ENCODE results near the gene PPP2R3B.
"Not testable (repeated sequence)": the region's sequence is repeated elsewhere in the genome, so short reads cannot be mapped to it uniquely, and the experiment has no call there.

PPP2R3B gene

GRCh38 chrX:420496-421223 lies 34.0 kb upstream of the PPP2R3B start:
- TF ChIP-seq CTCF (IDR thresholded peaks at IDR 0.05; ENCODE audit: control extremely low read depth, extremely low read depth, low read depth, missing control alignments): no peak
- CTCF ChIA-PET: no interaction called here
- POLR2A ChIA-PET: no interaction called here
- DNase-seq (ENCODE audit: extremely low spot score): no peak

GRCh38 chrX:418927-419729 lies 32.4 kb upstream of the PPP2R3B start:
- TF ChIP-seq CTCF (IDR thresholded peaks at IDR 0.05; ENCODE audit: control extremely low read depth, extremely low read depth, low read depth, missing control alignments): no peak
- ChIA-PET POLR2A (no interaction called here), CTCF (no interaction called here)
- no peak for DNase-seq (ENCODE audit: extremely low spot score)

- POLR2A ChIA-PET; CTCF ChIA-PET; DNase-seq (ENCODE audit: extremely low spot score): not testable (repeated sequence)
Measured at GRCh38 chrX:415498-415897, 28.8 kb upstream of the PPP2R3B start.

- POLR2A ChIA-PET: no interaction called here
- TF ChIP-seq CTCF (IDR thresholded peaks at IDR 0.05; ENCODE audit: control extremely low read depth, extremely low read depth, low read depth, missing control alignments): no peak
- DNase-seq (ENCODE audit: extremely low spot score): no peak
Measured at GRCh38 chrX:413322-414201, 26.9 kb upstream of the PPP2R3B start.

GRCh38 chrX:410296-410695 lies 23.6 kb upstream of the PPP2R3B start:
- ChIA-PET CTCF (no interaction called here), POLR2A (no interaction called here)
- no peak for TF ChIP-seq CTCF (IDR thresholded peaks at IDR 0.05; ENCODE audit: control extremely low read depth, extremely low read depth, low read depth, missing control alignments)
- no peak for DNase-seq (ENCODE audit: extremely low spot score)

More at GRCh38 chrX:413322-414201, 26.9 kb upstream of the PPP2R3B start:
- CTCF ChIA-PET: no interaction called here

GRCh38 chrX:405149-405548 lies 18.4 kb upstream of the PPP2R3B start:
- CTCF ChIA-PET: no interaction called here
- TF ChIP-seq CTCF (IDR thresholded peaks at IDR 0.05; ENCODE audit: control extremely low read depth, extremely low read depth, low read depth, missing control alignments): no peak
- POLR2A ChIA-PET: no interaction called here
- no peak for DNase-seq (ENCODE audit: extremely low spot score)

Data from GM10248 (cell line).